ENCODE results near the gene ETFA. TPM values are rescaled to one million over a fixed set of nuclear protein-coding genes. Genes with fewer than 3 reads are reported as not detected.

The ETFA gene
- polyA plus RNA-seq, 3 donors = 62.1 to 178 (median 166) TPM

DNA sequence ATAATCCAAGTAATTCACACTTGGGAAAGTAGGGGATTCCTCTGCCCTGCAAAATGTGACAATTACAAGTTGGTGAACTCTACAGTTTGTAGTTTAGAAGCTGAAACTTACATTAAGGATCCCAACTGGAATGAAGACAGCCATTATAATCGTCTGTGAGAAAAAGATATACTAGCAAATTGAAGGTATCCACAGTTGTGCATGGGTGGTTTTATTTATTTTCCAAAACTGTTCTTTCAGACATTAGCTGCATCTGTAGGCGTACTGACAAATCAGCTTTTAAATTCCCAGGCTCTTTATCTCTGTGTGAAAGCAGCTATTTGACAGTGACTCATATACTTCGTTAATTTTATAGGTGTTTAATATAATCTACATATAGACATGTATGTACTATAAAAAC, 12.8 kb upstream of the ETFA start:
- H3K4me1 ChIP-seq (ENCODE audit: control insufficient read depth in 1 of 2, insufficient read depth in 2 of 2, low read length in 2 of 2) = no peaks in the 10 kb centered on the region
- H4K20me1 ChIP-seq (ENCODE audit: insufficient read depth, low read length) = no peaks in the 10 kb centered on the region
- DNase-seq = no peak
- WGBS (ENCODE audit: insufficient coverage) = no CpG with 5 or more reads among the region's 3 CpGs
- Mint-ChIP-seq H3K27me3 (ENCODE audit: low read depth in 3 of 3) (peaks cover 41 to 64% (median 55%) of the 10 kb centered on the region in 3 donors), H3K4me3 (no peak overlapping the region), H3K9me3 (peaks cover 0 to 1% (median 0%) of the 10 kb centered on the region in 7 donors), H3K4me1 (no peaks in the 10 kb centered on the region), H3K27ac (no peak overlapping the region), H3K36me3 (no peaks in the 10 kb centered on the region)
- H2AFZ ChIP-seq (ENCODE audit: insufficient read depth, low read depth, low read length, poor library complexity, severe bottlenecking) = no peak overlapping the region
- H3K9ac ChIP-seq (ENCODE audit: insufficient read depth, low read length, poor library complexity, severe bottlenecking) = no peak overlapping the region
- H3K4me2 ChIP-seq (replicated peaks; ENCODE audit: extremely low read depth, low read length, poor library complexity, severe bottlenecking) = no peak overlapping the region
- intact Hi-C loops (cut with micrococcal nuclease) = no loop called here
- H3K9me3 ChIP-seq (replicated peaks in 1 of 2; ENCODE audit: control insufficient read depth in 1 of 2, insufficient read depth in 1 of 2, low read length in 2 of 2) = no peaks in the 10 kb centered on the region
- H3K79me2 ChIP-seq (ENCODE audit: insufficient read depth, low read length) = no peaks in the 10 kb centered on the region
- TF ChIP-seq, protein P1, sequence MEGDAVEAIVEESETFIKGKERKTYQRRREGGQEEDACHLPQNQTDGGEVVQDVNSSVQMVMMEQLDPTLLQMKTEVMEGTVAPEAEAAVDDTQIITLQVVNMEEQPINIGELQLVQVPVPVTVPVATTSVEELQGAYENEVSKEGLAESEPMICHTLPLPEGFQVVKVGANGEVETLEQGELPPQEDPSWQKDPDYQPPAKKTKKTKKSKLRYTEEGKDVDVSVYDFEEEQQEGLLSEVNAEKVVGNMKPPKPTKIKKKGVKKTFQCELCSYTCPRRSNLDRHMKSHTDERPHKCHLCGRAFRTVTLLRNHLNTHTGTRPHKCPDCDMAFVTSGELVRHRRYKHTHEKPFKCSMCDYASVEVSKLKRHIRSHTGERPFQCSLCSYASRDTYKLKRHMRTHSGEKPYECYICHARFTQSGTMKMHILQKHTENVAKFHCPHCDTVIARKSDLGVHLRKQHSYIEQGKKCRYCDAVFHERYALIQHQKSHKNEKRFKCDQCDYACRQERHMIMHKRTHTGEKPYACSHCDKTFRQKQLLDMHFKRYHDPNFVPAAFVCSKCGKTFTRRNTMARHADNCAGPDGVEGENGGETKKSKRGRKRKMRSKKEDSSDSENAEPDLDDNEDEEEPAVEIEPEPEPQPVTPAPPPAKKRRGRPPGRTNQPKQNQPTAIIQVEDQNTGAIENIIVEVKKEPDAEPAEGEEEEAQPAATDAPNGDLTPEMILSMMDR (IDR thresholded peaks at IDR 0.05) = no peak
- no peak overlapping the region for H3K27ac ChIP-seq (ENCODE audit: low read depth in 1 of 2, low read length in 2 of 2)
- peaks cover 10 to 35% of the 10 kb centered on the region in 2 donors for H3K27me3 ChIP-seq (ENCODE audit: control insufficient read depth in 2 of 2, insufficient read depth in 2 of 2, low read length in 2 of 2)
- H3K4me3 ChIP-seq (replicated peaks in 1 of 3; ENCODE audit: low read depth in 2 of 3, low read length in 3 of 3) = no peak overlapping the region
- no peaks in the 10 kb centered on the region for H3K36me3 ChIP-seq (replicated peaks in 1 of 2; ENCODE audit: control insufficient read depth in 1 of 2, insufficient read depth in 2 of 2, low read length in 2 of 2)

DNA sequence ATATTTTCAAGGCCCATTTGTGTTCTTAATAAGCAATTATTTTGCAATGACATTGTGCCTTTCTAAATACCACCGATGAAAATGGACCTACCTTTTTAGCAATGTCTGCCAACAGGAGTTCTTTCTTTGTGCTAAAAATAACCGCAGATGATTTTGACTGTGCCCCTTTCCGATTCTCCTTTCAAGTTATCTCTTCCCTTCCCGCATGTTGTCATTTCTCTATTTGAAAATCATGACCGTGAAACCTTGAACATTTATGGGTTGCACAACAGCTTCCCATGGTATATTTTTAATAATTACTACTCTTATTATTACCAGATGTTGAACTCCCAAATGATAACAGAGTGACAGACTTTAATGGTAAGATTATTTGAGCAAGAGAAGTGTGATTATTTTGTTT, 10.3 kb upstream of the ETFA start:
- Mint-ChIP-seq H3K9me3 (peaks cover 0 to 1% (median 0%) of the 10 kb centered on the region in 7 donors), H3K27me3 (ENCODE audit: low read depth in 3 of 3) (peaks cover 33 to 46% (median 40%) of the 10 kb centered on the region in 3 donors), H3K27ac (no peak overlapping the region), H3K4me1 (no peaks in the 10 kb centered on the region), H3K4me3 (no peak overlapping the region), H3K36me3 (no peaks in the 10 kb centered on the region)
- intact Hi-C loops (cut with micrococcal nuclease) = no loop called here
- no peak overlapping the region for H2AFZ ChIP-seq (ENCODE audit: insufficient read depth, low read depth, low read length, poor library complexity, severe bottlenecking)
- WGBS (ENCODE audit: insufficient coverage) = 86% methylated on average over 2 of the region's 5 CpGs
- no peaks in the 10 kb centered on the region for H3K9me3 ChIP-seq (replicated peaks in 1 of 2; ENCODE audit: control insufficient read depth in 1 of 2, insufficient read depth in 1 of 2, low read length in 2 of 2)
- H3K27ac ChIP-seq (ENCODE audit: low read depth in 1 of 2, low read length in 2 of 2) = no peak overlapping the region
- H3K27me3 ChIP-seq (ENCODE audit: control insufficient read depth in 2 of 2, insufficient read depth in 2 of 2, low read length in 2 of 2) = peaks cover 7 to 25% of the 10 kb centered on the region in 2 donors
- H3K36me3 ChIP-seq (replicated peaks in 1 of 2; ENCODE audit: control insufficient read depth in 1 of 2, insufficient read depth in 2 of 2, low read length in 2 of 2) = no peaks in the 10 kb centered on the region
- no peaks in the 10 kb centered on the region for H3K79me2 ChIP-seq (ENCODE audit: insufficient read depth, low read length)
- no peak overlapping the region for H3K9ac ChIP-seq (ENCODE audit: insufficient read depth, low read length, poor library complexity, severe bottlenecking)
- H4K20me1 ChIP-seq (ENCODE audit: insufficient read depth, low read length) = no peaks in the 10 kb centered on the region
- TF ChIP-seq, protein P1 (IDR thresholded peaks at IDR 0.05) = no peak
- DNase-seq = no peak
- H3K4me1 ChIP-seq (ENCODE audit: control insufficient read depth in 1 of 2, insufficient read depth in 2 of 2, low read length in 2 of 2) = no peaks in the 10 kb centered on the region
- no peak overlapping the region for H3K4me2 ChIP-seq (replicated peaks; ENCODE audit: extremely low read depth, low read length, poor library complexity, severe bottlenecking)
- no peak overlapping the region for H3K4me3 ChIP-seq (replicated peaks in 1 of 3; ENCODE audit: low read depth in 2 of 3, low read length in 3 of 3)
